Endothelial cell of umbilical vein (primary cell): ENCODE data around the gene IPO13. TPM values are rescaled to one million over a fixed set of nuclear protein-coding genes. Genes with fewer than 3 reads are reported as not detected.

Source experiments
- BruUV-seq: library from RNA; stranded (reverse); fragments of 400-500 nt; replicated peaks from 2 replicates; lab custom pipeline; 2021; lab: Mats Ljungman, UMichigan
- CTCF ChIA-PET: fragments of 300-600, 350-600 bp; sonication (Branson Sonifier 250); formaldehyde crosslinking; loops from one replicate; lab custom pipeline; 2021; ENCODE audit warnings: antibody characterized with exemption, inconsistent platforms; lab: Charles Lee
- POLR2A ChIA-PET: fragments of 300-600, 350-600 bp; sonication (Branson Sonifier 250); formaldehyde crosslinking; loops from one replicate; lab custom pipeline; 2021; ENCODE audit warnings: antibody characterized with exemption, inconsistent platforms; lab: Charles Lee
- DNase-seq: peaks from one replicate; pipeline ENCODE4 v3.0.0-alpha.2; 2011; ENCODE audit warnings: low read depth, low spot score
- FAIRE-seq: peaks from 2 replicates; lab custom pipeline; 2011; peaks lifted over from hg19 to GRCh38; lab: Jason Lieb, UNC
- H2AFZ ChIP-seq: 2 replicates; pipeline ENCODE4 v1.6.0; 2012; ENCODE audit warnings: low read depth, low read length, control low read depth, inconsistent platforms
- H3K27ac ChIP-seq: 2 replicates; pipeline ENCODE4 v1.5.1; 2011; ENCODE audit warnings: low read depth, mild to moderate bottlenecking, control low read depth, low read length, moderate library complexity; ENCODE audit not compliant: insufficient read depth
- H3K27me3 ChIP-seq, 2 experiments: 2 replicates each; pipeline versions ENCODE4 v1.6.0 to v1.6.1; 2011; ENCODE audit warnings: low read length in 2 of 2, mixed read lengths in 1 of 2; ENCODE audit not compliant: control insufficient read depth in 2 of 2, insufficient read depth in 2 of 2
- H3K36me3 ChIP-seq, 2 experiments: 2 replicates in 1 of 2; 3 replicates in 1 of 2; pipeline ENCODE4 v1.5.1; 2011; ENCODE audit warnings: low read length in 2 of 2, mild to moderate bottlenecking in 1 of 2, moderate library complexity in 1 of 2; ENCODE audit not compliant: control insufficient read depth in 2 of 2, insufficient read depth in 2 of 2; ENCODE audit errors: extremely low read depth in 1 of 2
- H3K4me1 ChIP-seq: 3 replicates; pipeline ENCODE4 v1.5.1; 2011; ENCODE audit warnings: mild to moderate bottlenecking, low read length; ENCODE audit not compliant: control insufficient read depth, insufficient read depth; ENCODE audit errors: extremely low read depth
- H3K4me2 ChIP-seq: 2 replicates; pipeline ENCODE4 v1.6.1; 2011; ENCODE audit warnings: low read length, control low read depth, mixed read lengths; ENCODE audit not compliant: insufficient read depth
- H3K4me3 ChIP-seq, 3 experiments: fragments of 200-600 bp in 1 of 3; sonication (generic), shearing (Covaris generic) in 1 of 3; replicated peaks in 1 of 3; 2 replicates each; pipeline ENCODE4 v1.5.1; 2011 to 2016; ENCODE audit warnings: control low read depth in 3 of 3, low read length in 3 of 3, mild to moderate bottlenecking in 2 of 3, inconsistent platforms in 1 of 3, low read depth in 1 of 3, moderate library complexity in 1 of 3; ENCODE audit not compliant: insufficient read depth in 1 of 3
- H3K79me2 ChIP-seq: 2 replicates; pipeline ENCODE4 v1.6.0; 2012; ENCODE audit warnings: low read length, inconsistent platforms; ENCODE audit not compliant: control insufficient read depth, insufficient read depth
- H3K9ac ChIP-seq: replicated peaks from 2 replicates; pipeline ENCODE3; 2011; ENCODE audit warnings: low read length, control low read depth; ENCODE audit not compliant: insufficient read depth; ENCODE audit errors: extremely low read depth
- H3K9me1 ChIP-seq: replicated peaks from 3 replicates; pipeline ENCODE4 v1.6.0; 2011; ENCODE audit warnings: mild to moderate bottlenecking, low read length; ENCODE audit not compliant: control insufficient read depth, insufficient read depth; ENCODE audit errors: extremely low read depth
- H3K9me3 ChIP-seq: replicated peaks from 2 replicates; pipeline ENCODE4 v1.5.1; 2012; ENCODE audit warnings: low read length, inconsistent platforms; ENCODE audit not compliant: control insufficient read depth, insufficient read depth
- H4K20me1 ChIP-seq: replicated peaks from 2 replicates; pipeline ENCODE3; 2011; ENCODE audit warnings: mild to moderate bottlenecking, low read length; ENCODE audit not compliant: control insufficient read depth, insufficient read depth; ENCODE audit errors: extremely low read depth
- FOS ChIP-seq: IDR thresholded peaks from 2 replicates; pipeline ENCODE4 v1.6.1; 2011; ENCODE audit warnings: mild to moderate bottlenecking, low read length, moderate library complexity, borderline replicate concordance; ENCODE audit not compliant: insufficient read depth
- GATA2 ChIP-seq: IDR thresholded peaks from 2 replicates; pipeline ENCODE4 v1.7.0; 2011; ENCODE audit warnings: low read depth, mild to moderate bottlenecking, moderate library complexity, mixed read lengths, low read length; ENCODE audit not compliant: insufficient read length, insufficient read depth
- JUN ChIP-seq: IDR thresholded peaks from 2 replicates; pipeline ENCODE4 v1.6.1; 2011; ENCODE audit warnings: borderline replicate concordance, low read depth; ENCODE audit not compliant: insufficient read length, insufficient read depth
- MYC ChIP-seq: IDR thresholded peaks from one replicate; pipeline ENCODE4 v1.6.1; 2011; ENCODE audit warnings: mild to moderate bottlenecking, low read depth, low read length
- POLR2A ChIP-seq: IDR thresholded peaks from 2 replicates; pipeline ENCODE4 v1.6.1; 2012; ENCODE audit warnings: low read depth, mild to moderate bottlenecking, control low read depth, low read length
- POLR2AphosphoS5 ChIP-seq: IDR thresholded peaks from 2 replicates; pipeline ENCODE4 v1.6.1; 2012; ENCODE audit warnings: low read depth, mild to moderate bottlenecking, control low read depth, low read length, moderate library complexity; ENCODE audit not compliant: insufficient read depth
- dilution Hi-C: fragments of 300-500 bp; cut with MboI; formaldehyde crosslinking; loops from one replicate; pipeline ENCODE4 v1.15.0; 2019; ENCODE audit warnings: low sequenced_read_pairs; ENCODE audit not compliant: extremely low pct_ligation_motif_present
- intact Hi-C: fragments of 100-400 bp; cut with micrococcal nuclease; formaldehyde crosslinking; loops from one replicate; pipeline ENCODE4 v1.10.0; 2022
- polyA plus RNA-seq, 4 experiments: library from polyadenylated mRNA; depleted of rRNA in 3 of 4; stranded (reverse) in 3 of 4; unstranded in 1 of 4; fragments of >200 nt; gene quantifications; 2 replicates each; pipeline versions ENCODE4 v1.2.1 to v1.2.3, GENCODE V29; 2011 to 2012; ENCODE audit warnings: missing spikeins in 1 of 4
- total RNA-seq: library from RNA; stranded (reverse); gene quantifications from 2 replicates; pipeline ENCODE4 v1.2.3, GENCODE V29; 2021
- TF ChIP-seq, protein P1 (sequence below), 2 donors: IDR thresholded peaks; 1 replicate in 1 of 2; 2 replicates in 1 of 2; pipeline ENCODE4 v1.5.1; 2011; ENCODE audit warnings: low read length in 2 of 2, mild to moderate bottlenecking in 2 of 2, moderate library complexity in 2 of 2, control low read depth in 1 of 2, inconsistent platforms in 1 of 2, low read depth in 1 of 2; ENCODE audit not compliant: insufficient read depth in 1 of 2; ENCODE audit errors: extremely low read depth in 1 of 2
- TF ChIP-seq, protein P2 (sequence below): IDR thresholded peaks from 2 replicates; pipeline ENCODE4 v1.6.1; 2011; ENCODE audit not compliant: insufficient read depth, insufficient read length

IPO13 gene
- total and polyA plus RNA-seq, 2 donors (not counting 3 experiments of a cell fraction or from before 2014, with no cell fraction given): 28.9 to 29.3 TPM

- H3K36me3 ChIP-seq: no peaks in the 10 kb centered on the region
- no peaks in the 10 kb centered on the region for H3K79me2 ChIP-seq
- no peak overlapping the region for H3K4me3 ChIP-seq
- H2AFZ ChIP-seq: no peak overlapping the region
- no peaks in the 10 kb centered on the region for H3K9me3 ChIP-seq
- ChIA-PET CTCF (interaction anchor here (0.7 to 4.5 kb wide), 6 partner anchors 10 to 239 kb away, joined by 3 to 21 read pairs (median 5); no protein-coding TSS in a partner anchor), POLR2A (no interaction called here)
- H3K9me1 ChIP-seq: no peaks in the 10 kb centered on the region
- dilution Hi-C loops (no loop called here), intact Hi-C loops (loop anchor here (10.0 kb wide), 1 partner anchor 212 kb away; the partner anchor contains the start of gene DMAP1)
- FAIRE-seq: no peak
- no peaks in the 10 kb centered on the region for H3K27me3 ChIP-seq
- no TSS peak for BruUV-seq
- no peaks in the 10 kb centered on the region for H3K4me1 ChIP-seq
- no peaks in the 10 kb centered on the region for H4K20me1 ChIP-seq
- no peak overlapping the region for H3K9ac ChIP-seq
- H3K27ac ChIP-seq: no peak overlapping the region
- no peak for DNase-seq
- no peak for TF ChIP-seq POLR2A
- no peak for TF ChIP-seq MYC
- no peak for TF ChIP-seq FOS
- no peak for TF ChIP-seq JUN
- TF ChIP-seq GATA2: no peak
- no peak for TF ChIP-seq POLR2AphosphoS5
- TF ChIP-seq, protein P1, sequence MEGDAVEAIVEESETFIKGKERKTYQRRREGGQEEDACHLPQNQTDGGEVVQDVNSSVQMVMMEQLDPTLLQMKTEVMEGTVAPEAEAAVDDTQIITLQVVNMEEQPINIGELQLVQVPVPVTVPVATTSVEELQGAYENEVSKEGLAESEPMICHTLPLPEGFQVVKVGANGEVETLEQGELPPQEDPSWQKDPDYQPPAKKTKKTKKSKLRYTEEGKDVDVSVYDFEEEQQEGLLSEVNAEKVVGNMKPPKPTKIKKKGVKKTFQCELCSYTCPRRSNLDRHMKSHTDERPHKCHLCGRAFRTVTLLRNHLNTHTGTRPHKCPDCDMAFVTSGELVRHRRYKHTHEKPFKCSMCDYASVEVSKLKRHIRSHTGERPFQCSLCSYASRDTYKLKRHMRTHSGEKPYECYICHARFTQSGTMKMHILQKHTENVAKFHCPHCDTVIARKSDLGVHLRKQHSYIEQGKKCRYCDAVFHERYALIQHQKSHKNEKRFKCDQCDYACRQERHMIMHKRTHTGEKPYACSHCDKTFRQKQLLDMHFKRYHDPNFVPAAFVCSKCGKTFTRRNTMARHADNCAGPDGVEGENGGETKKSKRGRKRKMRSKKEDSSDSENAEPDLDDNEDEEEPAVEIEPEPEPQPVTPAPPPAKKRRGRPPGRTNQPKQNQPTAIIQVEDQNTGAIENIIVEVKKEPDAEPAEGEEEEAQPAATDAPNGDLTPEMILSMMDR (IDR thresholded peaks at IDR 0.05; ENCODE audit: extremely low read depth in 1 of 2, insufficient read depth in 1 of 2, low read depth in 1 of 2, low read length in 2 of 2): peak in 1 of 2 donors; percentile 26
- TF ChIP-seq, protein P2, sequence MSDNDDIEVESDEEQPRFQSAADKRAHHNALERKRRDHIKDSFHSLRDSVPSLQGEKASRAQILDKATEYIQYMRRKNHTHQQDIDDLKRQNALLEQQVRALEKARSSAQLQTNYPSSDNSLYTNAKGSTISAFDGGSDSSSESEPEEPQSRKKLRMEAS: no peak
- H3K4me2 ChIP-seq: no peak overlapping the region
Measured at GRCh38 chr1:44002606-44003157, 55.9 kb downstream of the IPO13 start.
